ENCODE results near the gene RASGRF2. TPM values are rescaled to one million over a fixed set of nuclear protein-coding genes. Genes with fewer than 3 reads are reported as not detected.

The RASGRF2 gene
- total and polyA plus RNA-seq, 2 of the 13 experiments (the other 11 are each of a cell fraction or from before 2014, with no cell fraction given), result 23.6 to 29.0 TPM

DNA sequence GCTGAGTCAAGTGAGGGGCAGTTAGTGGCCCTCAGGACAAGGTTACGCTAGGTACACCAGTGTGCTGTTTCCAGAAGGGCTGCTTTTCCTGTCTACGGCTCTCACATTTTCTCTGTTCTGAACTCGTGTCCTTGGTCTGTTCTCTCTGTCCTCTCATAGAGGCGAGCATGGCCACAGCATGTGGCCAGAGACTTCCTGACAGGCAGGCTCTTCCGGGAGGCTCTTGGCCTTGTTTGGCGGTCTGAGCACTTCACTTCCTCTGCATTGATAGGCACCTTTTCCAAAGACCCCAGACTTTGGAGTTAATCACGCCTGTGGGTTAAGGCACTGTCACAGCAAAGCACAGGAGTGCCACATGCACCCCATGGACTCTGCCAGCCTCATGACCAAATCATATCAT, 274.1 kb downstream of the RASGRF2 start (continued):
- TF ChIP-seq, protein P1, sequence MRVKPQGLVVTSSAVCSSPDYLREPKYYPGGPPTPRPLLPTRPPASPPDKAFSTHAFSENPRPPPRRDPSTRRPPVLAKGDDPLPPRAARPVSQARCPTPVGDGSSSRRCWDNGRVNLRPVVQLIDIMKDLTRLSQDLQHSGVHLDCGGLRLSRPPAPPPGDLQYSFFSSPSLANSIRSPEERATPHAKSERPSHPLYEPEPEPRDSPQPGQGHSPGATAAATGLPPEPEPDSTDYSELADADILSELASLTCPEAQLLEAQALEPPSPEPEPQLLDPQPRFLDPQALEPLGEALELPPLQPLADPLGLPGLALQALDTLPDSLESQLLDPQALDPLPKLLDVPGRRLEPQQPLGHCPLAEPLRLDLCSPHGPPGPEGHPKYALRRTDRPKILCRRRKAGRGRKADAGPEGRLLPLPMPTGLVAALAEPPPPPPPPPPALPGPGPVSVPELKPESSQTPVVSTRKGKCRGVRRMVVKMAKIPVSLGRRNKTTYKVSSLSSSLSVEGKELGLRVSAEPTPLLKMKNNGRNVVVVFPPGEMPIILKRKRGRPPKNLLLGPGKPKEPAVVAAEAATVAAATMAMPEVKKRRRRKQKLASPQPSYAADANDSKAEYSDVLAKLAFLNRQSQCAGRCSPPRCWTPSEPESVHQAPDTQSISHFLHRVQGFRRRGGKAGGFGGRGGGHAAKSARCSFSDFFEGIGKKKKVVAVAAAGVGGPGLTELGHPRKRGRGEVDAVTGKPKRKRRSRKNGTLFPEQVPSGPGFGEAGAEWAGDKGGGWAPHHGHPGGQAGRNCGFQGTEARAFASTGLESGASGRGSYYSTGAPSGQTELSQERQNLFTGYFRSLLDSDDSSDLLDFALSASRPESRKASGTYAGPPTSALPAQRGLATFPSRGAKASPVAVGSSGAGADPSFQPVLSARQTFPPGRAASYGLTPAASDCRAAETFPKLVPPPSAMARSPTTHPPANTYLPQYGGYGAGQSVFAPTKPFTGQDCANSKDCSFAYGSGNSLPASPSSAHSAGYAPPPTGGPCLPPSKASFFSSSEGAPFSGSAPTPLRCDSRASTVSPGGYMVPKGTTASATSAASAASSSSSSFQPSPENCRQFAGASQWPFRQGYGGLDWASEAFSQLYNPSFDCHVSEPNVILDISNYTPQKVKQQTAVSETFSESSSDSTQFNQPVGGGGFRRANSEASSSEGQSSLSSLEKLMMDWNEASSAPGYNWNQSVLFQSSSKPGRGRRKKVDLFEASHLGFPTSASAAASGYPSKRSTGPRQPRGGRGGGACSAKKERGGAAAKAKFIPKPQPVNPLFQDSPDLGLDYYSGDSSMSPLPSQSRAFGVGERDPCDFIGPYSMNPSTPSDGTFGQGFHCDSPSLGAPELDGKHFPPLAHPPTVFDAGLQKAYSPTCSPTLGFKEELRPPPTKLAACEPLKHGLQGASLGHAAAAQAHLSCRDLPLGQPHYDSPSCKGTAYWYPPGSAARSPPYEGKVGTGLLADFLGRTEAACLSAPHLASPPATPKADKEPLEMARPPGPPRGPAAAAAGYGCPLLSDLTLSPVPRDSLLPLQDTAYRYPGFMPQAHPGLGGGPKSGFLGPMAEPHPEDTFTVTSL (CRISPR knock-in tag; IDR thresholded peaks at IDR 0.05; ENCODE audit: borderline replicate concordance), result no peak

DNA sequence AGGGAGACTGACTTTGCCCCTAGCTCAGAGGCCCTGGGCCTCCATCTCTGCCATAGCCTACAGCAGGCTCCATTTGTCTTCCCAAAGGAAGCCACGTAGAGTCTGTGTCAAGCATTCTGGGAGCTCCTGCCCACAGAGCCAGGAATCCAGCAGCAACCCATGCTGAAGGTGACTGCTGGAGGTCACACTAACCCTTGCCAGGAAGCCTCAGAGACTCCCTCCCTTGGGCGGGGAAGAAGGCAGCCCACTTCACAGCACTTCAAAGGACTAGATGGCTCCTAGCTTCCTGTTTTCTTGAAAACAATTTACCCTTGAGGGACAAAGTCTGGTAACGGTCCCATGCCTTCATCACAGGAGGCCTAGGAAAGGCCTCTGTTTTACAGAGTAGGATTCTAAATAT, 274.6 kb downstream of the RASGRF2 start:
- intact Hi-C loops (cut with micrococcal nuclease; ENCODE audit: unreplicated experiment), result loop anchor here (1.0 to 5.0 kb wide), 2 partner anchors 40 to 68 kb away; partner anchors contain the start of gene ZCCHC9
- DNase-seq (ENCODE audit: low spot score) (no peak), ATAC-seq (no peak), FAIRE-seq (no peak)
- Histone ChIP-seq H4K20me1 (ENCODE audit: insufficient read depth, low read length) (no peaks in the 10 kb centered on the region), H3K9ac (ENCODE audit: insufficient read depth, low read depth, low read length) (no peak overlapping the region), H3K4me3 (replicated peaks in 1 of 3; ENCODE audit: insufficient read depth in 1 of 3, low read depth in 2 of 3, low read length in 3 of 3) (no peak overlapping the region), H3K4me2 (ENCODE audit: low read depth, low read length) (no peak overlapping the region; the same call in 1 of the 2 replicates), H3K36me3 (replicated peaks in 1 of 2; ENCODE audit: control insufficient read depth in 1 of 2, insufficient read depth in 2 of 2, low read length in 2 of 2) (no peaks in the 10 kb centered on the region), H2AFZ (ENCODE audit: low read length) (no peak overlapping the region), H3K27me3 (ENCODE audit: control insufficient read depth in 1 of 2, insufficient read depth in 2 of 2, low read length in 2 of 2) (no peaks in the 10 kb centered on the region), H3K27ac (ENCODE audit: extremely low read length, insufficient read depth, low read length) (no peak overlapping the region), H3K79me2 (ENCODE audit: insufficient read depth, low read length) (no peaks in the 10 kb centered on the region), H3K4me1 (ENCODE audit: insufficient read depth, low read length) (peaks cover 33% of the 10 kb centered on the region), H3K9me3 (ENCODE audit: low read length) (no peaks in the 10 kb centered on the region)
- in situ Hi-C loops (cut with HindIII; ENCODE audit: extremely low pct_ligation_motif_present, low pct_unique_long_range_greater_than_20kb), result no loop called here
- 60% methylated on average over 1 of the region's 3 CpGs for WGBS (ENCODE audit: low lambda C conversion rate)
- POLR2A ChIA-PET, result no interaction called here
- CTCF ChIA-PET (ENCODE audit: low intra/inter-chr PET ratio, low total read pairs), result no interaction called here
- no TSS peak for BruUV-seq (replicated peaks)
- no peak for TF ChIP-seq GFI1 (CRISPR knock-in tag; IDR thresholded peaks at IDR 0.05; ENCODE audit: borderline replicate concordance)
- no peak for TF ChIP-seq MEIS1 (CRISPR knock-in tag; IDR thresholded peaks at IDR 0.05; ENCODE audit: borderline replicate concordance)
- no peak for TF ChIP-seq ZNF558 (CRISPR knock-in tag; IDR thresholded peaks at IDR 0.05; ENCODE audit: borderline replicate concordance)
- no peak for TF ChIP-seq SNRNP70 (IDR thresholded peaks at IDR 0.05; ENCODE audit: low read depth, low read length)
- TF ChIP-seq, protein P2, sequence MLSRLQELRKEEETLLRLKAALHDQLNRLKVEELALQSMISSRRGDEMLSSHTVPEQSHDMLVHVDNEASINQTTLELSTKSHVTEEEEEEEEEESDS (CRISPR knock-in tag; IDR thresholded peaks at IDR 0.05; ENCODE audit: borderline replicate concordance), result no peak
- TF ChIP-seq ZNF878 (CRISPR knock-in tag; IDR thresholded peaks at IDR 0.05), result no peak
- no peak for TF ChIP-seq TGIF2 (CRISPR knock-in tag; IDR thresholded peaks at IDR 0.05)
- no peak for TF ChIP-seq POLR2AphosphoS2 (IDR thresholded peaks at IDR 0.05; ENCODE audit: low read depth, low read length)
- TF ChIP-seq, protein P3, sequence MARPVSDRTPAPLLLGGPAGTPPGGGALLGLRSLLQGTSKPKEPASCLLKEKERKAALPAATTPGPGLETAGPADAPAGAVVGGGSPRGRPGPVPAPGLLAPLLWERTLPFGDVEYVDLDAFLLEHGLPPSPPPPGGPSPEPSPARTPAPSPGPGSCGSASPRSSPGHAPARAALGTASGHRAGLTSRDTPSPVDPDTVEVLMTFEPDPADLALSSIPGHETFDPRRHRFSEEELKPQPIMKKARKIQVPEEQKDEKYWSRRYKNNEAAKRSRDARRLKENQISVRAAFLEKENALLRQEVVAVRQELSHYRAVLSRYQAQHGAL (CRISPR knock-in tag; IDR thresholded peaks at IDR 0.05; ENCODE audit: not compliant biosample characterization), result no peak
- TF ChIP-seq FOSL2 (CRISPR knock-in tag; IDR thresholded peaks at IDR 0.05), result no peak
- no peak for TF ChIP-seq RORA (CRISPR knock-in tag; IDR thresholded peaks at IDR 0.05)

Data from HepG2 (cell line).